Activated T-helper 2 cell treated with anti-CD3 and anti-CD28 coated beads, Interferon-gamma antibody, Interleukin-2, Interleukin-4, amounts not matched to agents 10 μg/mL and 5 μg/mL and 100 μg/mL, durations not matched to agents 14 hours and 24 hours and 36 hours (primary cell): Measurements from ENCODE around the gene RANBP3. TPM values are rescaled to one million over a fixed set of nuclear protein-coding genes. Genes with fewer than 3 reads are reported as not detected.
"Not testable (repeated sequence)": the region's sequence is repeated elsewhere in the genome, so short reads cannot be mapped to it uniquely, and the experiment has no call there.

Source experiments
- DNase-seq: peaks from one replicate; pipeline ENCODE4 v3.0.0; 2021; ENCODE audit warnings: low spot score
- H3K27ac Mint-ChIP-seq: one replicate; pipeline ENCODE4 v1.8.0; 2021; ENCODE audit warnings: mixed read lengths
- H3K27me3 Mint-ChIP-seq: one replicate; pipeline ENCODE4 v1.8.0; 2021; ENCODE audit warnings: low read depth, mixed read lengths
- H3K36me3 Mint-ChIP-seq: one replicate; pipeline ENCODE4 v1.8.0; 2021; ENCODE audit warnings: low read depth, mixed read lengths
- H3K4me1 Mint-ChIP-seq: one replicate; pipeline ENCODE4 v1.8.0; 2021; ENCODE audit warnings: low read depth, mixed read lengths
- H3K4me3 Mint-ChIP-seq: one replicate; pipeline ENCODE4 v1.8.0; 2021; ENCODE audit warnings: low read depth, mild to moderate bottlenecking, moderate library complexity, mixed read lengths
- H3K9me3 Mint-ChIP-seq: one replicate; pipeline ENCODE4 v1.8.0; 2021; ENCODE audit warnings: mixed read lengths
- intact Hi-C: fragments of 100-400 bp; cut with micrococcal nuclease; formaldehyde crosslinking; loops from one replicate; pipeline ENCODE4 v1.15.1; 2023
- total RNA-seq: library from RNA; stranded (reverse); gene quantifications from 2 replicates; pipeline ENCODE4 v1.2.3, GENCODE V29; 2022

Gene RANBP3
- total RNA-seq, 1 donor from 2014 or later: 98.2 TPM

GRCh38 chr19:5989388-5990074, 11.6 kb upstream of the RANBP3 start:
- H3K4me1 Mint-ChIP-seq: peaks cover 23% of the 10 kb centered on the region
- no peaks in the 10 kb centered on the region for H3K9me3 Mint-ChIP-seq
- H3K27me3 Mint-ChIP-seq: no peaks in the 10 kb centered on the region
- H3K36me3 Mint-ChIP-seq: no peaks in the 10 kb centered on the region
- no peak overlapping the region for H3K4me3 Mint-ChIP-seq
- intact Hi-C loops: loop anchor here (5.0 kb wide), 1 partner anchor 138 kb away; no protein-coding TSS in a partner anchor
- DNase-seq: no peak
- no peak overlapping the region for H3K27ac Mint-ChIP-seq

GRCh38 chr19:5988517-5989387, 10.8 kb upstream of the RANBP3 start:
- no peak overlapping the region for H3K4me3 Mint-ChIP-seq
- no peaks in the 10 kb centered on the region for H3K27me3 Mint-ChIP-seq
- H3K27ac Mint-ChIP-seq: no peak overlapping the region
- no peak for DNase-seq
- intact Hi-C loops: loop anchor here (5.0 kb wide), 1 partner anchor 139 kb away; no protein-coding TSS in a partner anchor
- peaks cover 28% of the 10 kb centered on the region for H3K4me1 Mint-ChIP-seq
- H3K36me3 Mint-ChIP-seq: no peaks in the 10 kb centered on the region
- H3K9me3 Mint-ChIP-seq: no peaks in the 10 kb centered on the region

- H3K9me3 Mint-ChIP-seq: no peaks in the 10 kb centered on the region
Measured at GRCh38 chr19:5987077-5987818, 9.3 kb upstream of the RANBP3 start.

GRCh38 chr19:5985837-5986236, 7.9 kb upstream of the RANBP3 start:
- not testable (repeated sequence) for H3K4me3 Mint-ChIP-seq, H3K36me3 Mint-ChIP-seq, H3K9me3 Mint-ChIP-seq, H3K27me3 Mint-ChIP-seq, H3K27ac Mint-ChIP-seq, DNase-seq
- intact Hi-C loops: loop anchor here (5.0 kb wide), 1 partner anchor 141 kb away; no protein-coding TSS in a partner anchor
- H3K4me1 Mint-ChIP-seq: peaks cover 43% of the 10 kb centered on the region

More at GRCh38 chr19:5987077-5987818, 9.3 kb upstream of the RANBP3 start:
- intact Hi-C loops: loop anchor here (1.0 to 5.0 kb wide), 2 partner anchors 35 to 140 kb away; no protein-coding TSS in a partner anchor
- Mint-ChIP-seq H3K27ac (no peak overlapping the region), H3K27me3 (no peaks in the 10 kb centered on the region), H3K4me3 (peak overlapping the region; percentile 57), H3K36me3 (no peaks in the 10 kb centered on the region), H3K4me1 (peaks cover 39% of the 10 kb centered on the region)
- DNase-seq: peak; percentile 59

GRCh38 chr19:5985098-5985783, 7.3 kb upstream of the RANBP3 start:
- Mint-ChIP-seq H3K36me3 (peaks cover 2% of the 10 kb centered on the region), H3K27me3 (no peaks in the 10 kb centered on the region), H3K4me3 (no peak overlapping the region), H3K9me3 (no peaks in the 10 kb centered on the region), H3K27ac (no peak overlapping the region), H3K4me1 (peaks cover 43% of the 10 kb centered on the region)
- intact Hi-C loops: loop anchor here (5.0 kb wide), 1 partner anchor 142 kb away; no protein-coding TSS in a partner anchor
- no peak for DNase-seq

- Mint-ChIP-seq H3K4me1 (peaks cover 47% of the 10 kb centered on the region), H3K27ac (no peak overlapping the region), H3K36me3 (peaks cover 2% of the 10 kb centered on the region), H3K4me3 (no peak overlapping the region), H3K27me3 (no peaks in the 10 kb centered on the region), H3K9me3 (no peaks in the 10 kb centered on the region)
- intact Hi-C loops: no loop called here
- DNase-seq: no peak
Measured at GRCh38 chr19:5984600-5984999, 6.7 kb upstream of the RANBP3 start.

- no peak overlapping the region for H3K4me3 Mint-ChIP-seq
Measured at GRCh38 chr19:5983367-5983955, 5.5 kb upstream of the RANBP3 start.

GRCh38 chr19:5978606-5979552, 939 bp upstream of the RANBP3 start:
- H3K36me3 Mint-ChIP-seq: peaks cover 33% of the 10 kb centered on the region
- peaks cover 54% of the 10 kb centered on the region for H3K4me1 Mint-ChIP-seq
- H3K27me3 Mint-ChIP-seq: no peaks in the 10 kb centered on the region
- peak overlapping the region; percentile 90 for H3K27ac Mint-ChIP-seq
- intact Hi-C loops: loop anchor here (5.0 kb wide), 1 partner anchor 77 kb away; the partner anchor contains the start of genes NDUFA11 and VMAC
- no peaks in the 10 kb centered on the region for H3K9me3 Mint-ChIP-seq
- peak overlapping the region; percentile 98 for H3K4me3 Mint-ChIP-seq
- no peak for DNase-seq

More at GRCh38 chr19:5983367-5983955, 5.5 kb upstream of the RANBP3 start:
- Mint-ChIP-seq H3K4me1 (peaks cover 47% of the 10 kb centered on the region), H3K27ac (peak overlapping the region; percentile 80), H3K9me3 (no peaks in the 10 kb centered on the region), H3K27me3 (no peaks in the 10 kb centered on the region), H3K36me3 (peaks cover 2% of the 10 kb centered on the region)
- intact Hi-C loops: no loop called here
- DNase-seq: no peak

GRCh38 chr19:5977222-5977784, 637 bp downstream of the RANBP3 start:
- DNase-seq: no peak
- H3K27ac Mint-ChIP-seq: peak overlapping the region; percentile 93
- intact Hi-C loops: loop anchor here (5.0 kb wide), 1 partner anchor 75 kb away; the partner anchor contains the start of genes NDUFA11 and VMAC
- H3K9me3 Mint-ChIP-seq: no peaks in the 10 kb centered on the region
- H3K4me3 Mint-ChIP-seq: peak overlapping the region; percentile 98
- peaks cover 42% of the 10 kb centered on the region for H3K36me3 Mint-ChIP-seq
- H3K4me1 Mint-ChIP-seq: peaks cover 47% of the 10 kb centered on the region
- H3K27me3 Mint-ChIP-seq: no peaks in the 10 kb centered on the region

- Mint-ChIP-seq H3K27me3 (no peaks in the 10 kb centered on the region), H3K9me3 (no peaks in the 10 kb centered on the region), H3K4me1 (peaks cover 47% of the 10 kb centered on the region), H3K36me3 (peaks cover 45% of the 10 kb centered on the region), H3K27ac (peak overlapping the region; percentile 93), H3K4me3 (peak overlapping the region; percentile 98)
- DNase-seq: no peak
- intact Hi-C loops: loop anchor here (5.0 kb wide), 1 partner anchor 74 kb away; the partner anchor contains the start of genes NDUFA11 and VMAC
Measured at GRCh38 chr19:5976768-5977167, 1.2 kb downstream of the RANBP3 start.
